WI38 (cell line): Measurements from ENCODE around the gene SMAD3.
A peak's percentile ranks its signal among the peaks of the same experiment; 100 is the strongest.

Experiments used
- H3K4me3 ChIP-seq: 2 replicates; pipeline ENCODE4 v1.5.1; 2011; ENCODE audit warnings: low read depth, mild to moderate bottlenecking, control low read depth, low read length
- CTCF ChIP-seq: IDR thresholded peaks from 2 replicates; pipeline ENCODE4 v1.5.1; 2012; ENCODE audit warnings: low read depth, mild to moderate bottlenecking, control low read depth, low read length

The SMAD3 gene

GRCh38 chr15:67102599-67102929 is 37.2 kb downstream of the SMAD3 start:
- no peak for TF ChIP-seq CTCF

GRCh38 chr15:67103021-67103420 is 37.6 kb downstream of the SMAD3 start:
- TF ChIP-seq CTCF: no peak
- no peak overlapping the region for H3K4me3 ChIP-seq

More at GRCh38 chr15:67102599-67102929, 37.2 kb downstream of the SMAD3 start:
- no peak overlapping the region for H3K4me3 ChIP-seq

GRCh38 chr15:67103432-67103831 is 38.0 kb downstream of the SMAD3 start:
- TF ChIP-seq CTCF: no peak
- H3K4me3 ChIP-seq: no peak overlapping the region

DNA sequence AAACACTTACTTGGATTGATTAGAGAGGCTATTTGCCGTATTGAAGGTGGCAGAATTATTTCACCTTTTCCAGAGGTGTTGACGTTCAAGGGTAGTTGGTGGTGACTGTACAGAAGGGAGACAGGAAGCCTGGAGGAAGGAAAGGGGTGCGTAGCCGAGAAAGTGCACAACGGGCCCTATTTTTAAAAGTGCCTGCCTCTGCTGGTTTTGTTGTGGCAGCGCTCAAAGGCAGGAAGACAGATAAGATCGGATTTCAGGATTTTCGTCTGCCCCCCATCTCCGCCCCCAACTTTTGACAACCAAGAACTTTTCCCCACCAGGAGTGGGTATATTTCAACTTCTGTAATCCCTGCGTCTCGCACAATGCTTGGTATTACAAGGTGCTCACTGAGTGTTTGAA is 38.5 kb downstream of the SMAD3 start:
- H3K4me3 ChIP-seq: no peak overlapping the region
- no peak for TF ChIP-seq CTCF

DNA sequence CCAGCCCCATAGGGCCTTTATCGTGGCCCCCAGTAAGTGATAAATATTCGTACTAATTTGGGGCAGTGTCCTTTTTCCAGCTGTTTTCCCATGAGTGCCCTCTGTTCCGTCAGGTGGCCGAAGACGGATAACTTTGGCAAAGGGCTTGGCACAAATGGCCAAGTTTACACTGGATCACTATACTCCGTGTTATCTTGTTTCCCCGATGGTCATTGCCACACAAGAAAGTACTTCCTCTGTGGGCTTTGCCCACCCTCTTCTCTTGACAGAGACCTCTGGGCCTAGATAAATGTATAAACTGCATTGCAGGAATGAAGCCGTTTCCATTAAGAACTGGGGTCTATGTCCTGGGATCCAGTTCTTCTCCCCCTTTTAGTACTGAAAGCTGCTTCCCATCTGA is 39.1 kb downstream of the SMAD3 start:
- H3K4me3 ChIP-seq: no peak overlapping the region
- no peak for TF ChIP-seq CTCF

DNA sequence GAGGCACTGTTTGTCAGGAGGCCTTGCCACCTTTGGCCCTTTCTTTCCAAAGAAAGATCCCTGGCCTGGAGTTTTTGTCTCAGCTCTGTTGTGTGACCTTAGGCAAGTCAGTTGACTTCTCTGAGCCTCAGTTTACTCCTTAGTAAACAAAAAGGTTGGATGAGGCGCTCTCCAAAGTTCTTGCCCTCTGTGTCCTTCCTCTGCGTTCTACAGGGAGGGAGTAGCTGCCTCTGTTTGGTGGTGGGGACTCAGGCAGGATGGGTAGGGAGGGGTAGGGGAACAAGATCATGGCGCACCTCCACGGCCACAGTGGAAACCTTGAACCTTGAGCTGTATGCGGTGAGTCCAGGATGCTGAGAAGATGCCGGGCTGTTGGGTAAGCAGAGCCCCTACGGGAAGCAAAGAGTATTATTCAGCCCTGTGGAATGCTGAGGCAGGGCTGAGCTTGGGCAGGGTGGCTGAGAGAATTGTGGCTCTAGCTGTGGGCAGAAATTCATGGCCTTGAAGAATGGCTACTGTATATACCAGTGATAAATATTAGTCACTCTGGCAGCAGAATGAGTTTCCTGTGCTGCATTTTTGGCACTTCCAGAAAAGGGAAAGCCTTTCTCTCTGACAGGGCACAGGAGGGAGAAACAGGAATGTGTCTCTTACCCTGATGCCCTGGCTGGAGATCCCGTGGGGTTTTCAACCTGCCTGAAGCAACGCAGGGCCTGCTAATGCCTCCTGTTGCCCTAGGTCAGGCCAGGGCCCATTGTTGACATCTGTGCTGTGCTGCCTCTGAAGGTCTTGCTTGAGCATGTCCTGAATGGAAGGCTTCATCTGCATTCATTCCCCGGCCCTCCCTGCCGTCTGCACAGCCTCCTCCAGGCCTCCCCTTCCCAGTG is 39.9 kb downstream of the SMAD3 start:
- TF ChIP-seq CTCF: no peak

DNA sequence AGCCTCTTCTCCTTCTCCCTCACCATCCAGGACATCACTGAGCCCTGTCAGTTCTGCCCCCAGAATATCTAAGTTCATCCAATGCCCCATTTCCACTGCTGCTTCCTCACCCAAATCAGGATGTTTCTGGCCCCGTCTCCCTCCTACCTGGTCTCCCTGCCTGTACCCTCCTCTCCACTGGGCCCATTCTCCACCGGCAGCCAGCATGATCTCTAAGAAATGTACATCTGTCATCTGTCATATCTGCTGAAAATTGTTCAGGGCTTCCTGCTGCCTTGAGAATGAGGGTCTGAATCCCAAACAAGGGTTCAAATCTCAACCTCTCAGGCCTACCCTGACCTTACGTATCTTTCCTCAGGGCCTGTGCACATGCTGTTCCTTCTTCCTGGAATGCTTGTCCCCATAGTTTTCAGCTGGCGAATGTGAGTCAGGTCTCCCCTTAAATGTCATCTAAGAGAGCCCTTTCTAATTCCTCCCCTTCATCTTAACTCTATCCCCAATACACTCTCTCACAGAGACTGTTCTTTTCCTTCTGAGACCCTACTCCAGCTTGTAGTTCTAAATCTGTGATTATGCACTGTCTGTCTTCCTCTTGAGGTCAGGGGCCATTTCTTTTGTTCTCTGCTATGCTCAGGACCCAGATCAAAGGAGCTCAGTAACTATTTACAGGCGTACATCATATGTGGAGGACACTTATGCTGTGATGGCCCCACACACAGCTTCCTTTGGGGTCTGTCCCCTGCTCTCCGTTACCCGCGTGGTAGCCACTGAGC is 40.8 kb downstream of the SMAD3 start:
- H3K4me3 ChIP-seq: peak overlapping the region; percentile 5; the same call in 1 of the 2 replicates
- no peak for TF ChIP-seq CTCF

More for the DNA sequence above, 39.9 kb downstream of the SMAD3 start:
- peak overlapping the region; percentile 5; the same call in 1 of the 2 replicates for H3K4me3 ChIP-seq
